H1 (cell line): Measurements from ENCODE around the gene CT47A1. TPM values are rescaled to one million over a fixed set of nuclear protein-coding genes. Genes with fewer than 3 reads are reported as not detected.

Source experiments
- CTCF ChIA-PET: fragments of 300-600 bp; sonication (Branson Sonifier 250); formaldehyde crosslinking; loops from one replicate; lab custom pipeline; 2021; ENCODE audit not compliant: partially characterized antibody; lab: Charles Lee
- POLR2A ChIA-PET: fragments of 300-600 bp; sonication (Branson Sonifier 250); formaldehyde crosslinking; loops from one replicate; lab custom pipeline; 2021; ENCODE audit warnings: inconsistent platforms; ENCODE audit not compliant: partially characterized antibody; lab: Charles Lee
- DNase-seq, 2 experiments: peaks; one replicate each; pipeline versions ENCODE4 v3.0.0 to v3.0.0-alpha.2; 2010 to 2022; ENCODE audit warnings: low spot score in 2 of 2, low read depth in 1 of 2, mixed read lengths in 1 of 2
- FAIRE-seq: peaks from 2 replicates; lab custom pipeline; 2011; peaks lifted over from hg19 to GRCh38; lab: Jason Lieb, UNC
- H2AFZ ChIP-seq: 2 replicates; pipeline ENCODE4 v1.8.1; 2012; ENCODE audit warnings: low read length, inconsistent platforms
- H2AK5ac ChIP-seq: 2 replicates; pipeline ENCODE4 v1.6.1; 2013; ENCODE audit warnings: low read depth, low read length
- H2BK120ac ChIP-seq: replicated peaks from 2 replicates; pipeline ENCODE3; 2013; ENCODE audit warnings: low read depth, low read length, inconsistent platforms
- H2BK12ac ChIP-seq: 2 replicates; pipeline ENCODE4 v1.6.1; 2013; ENCODE audit warnings: low read depth, low read length
- H2BK15ac ChIP-seq: 2 replicates; pipeline ENCODE4 v1.6.1; 2013; ENCODE audit warnings: low read length
- H2BK20ac ChIP-seq: 2 replicates; pipeline ENCODE4 v1.6.1; 2013; ENCODE audit warnings: low read length
- H2BK5ac ChIP-seq: 2 replicates; pipeline ENCODE4 v1.6.1; 2013; ENCODE audit warnings: low read depth, low read length
- H3K14ac ChIP-seq: 2 replicates; pipeline ENCODE4 v1.6.1; 2013; ENCODE audit warnings: inconsistent platforms; ENCODE audit not compliant: insufficient read length
- H3K18ac ChIP-seq: 2 replicates; pipeline ENCODE4 v1.6.1; 2013; ENCODE audit warnings: low read length; ENCODE audit errors: extremely low read depth
- H3K23ac ChIP-seq: 2 replicates; pipeline ENCODE4 v1.6.1; 2013; ENCODE audit warnings: inconsistent platforms; ENCODE audit not compliant: insufficient read length
- H3K23me2 ChIP-seq: 2 replicates; pipeline ENCODE4 v1.6.1; 2013; ENCODE audit warnings: low read depth, low read length
- H3K27ac ChIP-seq: 2 replicates; pipeline ENCODE4 v1.6.1; 2011; ENCODE audit warnings: low read depth, low read length, inconsistent platforms
- H3K27me3 ChIP-seq, 4 experiments: replicated peaks in 1 of 4; 1 replicate in 1 of 4; 2 replicates in 3 of 4; pipeline versions ENCODE4 v1.6.1 to v1.8.1; 2011 to 2013; ENCODE audit warnings: low read length in 3 of 4, mild to moderate bottlenecking in 3 of 4, inconsistent platforms in 2 of 4, mixed read lengths in 2 of 4, moderate library complexity in 1 of 4; ENCODE audit not compliant: control insufficient read depth in 3 of 4, insufficient read depth in 3 of 4; ENCODE audit errors: extremely low read depth in 1 of 4
- H3K36me3 ChIP-seq, 4 experiments: 2 replicates each; pipeline versions ENCODE4 v1.6.1 to v1.8.1; 2011 to 2013; ENCODE audit warnings: mild to moderate bottlenecking in 4 of 4, low read length in 3 of 4, moderate library complexity in 2 of 4, control low read depth in 1 of 4, inconsistent platforms in 1 of 4; ENCODE audit not compliant: insufficient read depth in 4 of 4, control insufficient read depth in 2 of 4
- H3K4ac ChIP-seq: replicated peaks from 2 replicates; pipeline ENCODE3; 2013; ENCODE audit warnings: low read length, low read depth, mixed read lengths, inconsistent platforms; ENCODE audit not compliant: insufficient read length
- H3K4me1 ChIP-seq, 4 experiments: replicated peaks in 1 of 4; 1 replicate in 1 of 4; 2 replicates in 3 of 4; pipeline versions ENCODE4 v1.6.1 to v1.8.1; 2011 to 2013; ENCODE audit warnings: low read length in 3 of 4, inconsistent platforms in 2 of 4, mixed read lengths in 1 of 4; ENCODE audit not compliant: insufficient read depth in 4 of 4, control insufficient read depth in 3 of 4
- H3K4me2 ChIP-seq, 2 experiments: 2 replicates each; pipeline versions ENCODE4 v1.6.1 to v1.8.1; 2011 to 2013; ENCODE audit warnings: low read depth in 2 of 2, low read length in 2 of 2, control low read depth in 1 of 2, inconsistent platforms in 1 of 2, mild to moderate bottlenecking in 1 of 2; ENCODE audit not compliant: insufficient read depth in 1 of 2
- H3K4me3 ChIP-seq, 4 experiments: fragments of 200-600, 300-600 bp in 1 of 4; sonication (generic), shearing (Covaris generic), sonication (Bioruptor Twin) in 1 of 4; 2 replicates each; pipeline versions ENCODE4 v1.5.1 to v1.8.1; 2011 to 2016; ENCODE audit warnings: low read length in 4 of 4, low read depth in 3 of 4, control low read depth in 2 of 4, inconsistent platforms in 2 of 4, mild to moderate bottlenecking in 2 of 4, mixed read lengths in 1 of 4, moderate library complexity in 1 of 4; ENCODE audit not compliant: insufficient read depth in 2 of 4; ENCODE audit errors: extremely low read depth in 1 of 4
- H3K56ac ChIP-seq: replicated peaks from 2 replicates; pipeline ENCODE3; 2013; ENCODE audit warnings: low read depth, mild to moderate bottlenecking, mixed read lengths, low read length, inconsistent platforms; ENCODE audit not compliant: insufficient read length
- H3K79me1 ChIP-seq: 2 replicates; pipeline ENCODE4 v1.6.1; 2013; ENCODE audit warnings: low read depth, low read length, control low read depth
- H3K79me2 ChIP-seq, 2 experiments: 2 replicates each; pipeline versions ENCODE4 v1.6.1 to v1.8.1; 2012 to 2013; ENCODE audit warnings: low read length in 2 of 2, mild to moderate bottlenecking in 2 of 2, inconsistent platforms in 1 of 2; ENCODE audit not compliant: insufficient read depth in 2 of 2, control insufficient read depth in 1 of 2
- H3K9ac ChIP-seq, 4 experiments: replicated peaks in 1 of 4; 1 replicate in 1 of 4; 2 replicates in 3 of 4; pipeline versions ENCODE4 v1.6.1 to v1.8.1; 2011 to 2013; ENCODE audit warnings: low read depth in 3 of 4, low read length in 3 of 4, control low read depth in 2 of 4, mild to moderate bottlenecking in 2 of 4, moderate library complexity in 2 of 4, inconsistent platforms in 1 of 4; ENCODE audit errors: extremely low read depth in 1 of 4
- H3K9me3 ChIP-seq, 2 experiments: 2 replicates each; pipeline versions ENCODE4 v1.6.1 to v1.8.1; 2012 to 2013; ENCODE audit warnings: mild to moderate bottlenecking in 2 of 2, moderate library complexity in 2 of 2, control low read depth in 1 of 2, inconsistent platforms in 1 of 2, low read depth in 1 of 2, low read length in 1 of 2, mixed read lengths in 1 of 2; ENCODE audit not compliant: insufficient read depth in 2 of 2
- H4K20me1 ChIP-seq, 2 experiments: replicated peaks in 1 of 2; 2 replicates each; pipeline versions ENCODE3 to v1.8.1; 2011 to 2013; ENCODE audit warnings: inconsistent platforms in 2 of 2, low read length in 2 of 2, mild to moderate bottlenecking in 1 of 2; ENCODE audit not compliant: insufficient read depth in 2 of 2, control insufficient read depth in 1 of 2
- H4K5ac ChIP-seq: 2 replicates; pipeline ENCODE4 v1.6.1; 2013; ENCODE audit warnings: low read length, low read depth, mixed read lengths, inconsistent platforms; ENCODE audit not compliant: insufficient read length
- H4K8ac ChIP-seq: 2 replicates; pipeline ENCODE4 v1.8.0; 2013; ENCODE audit warnings: mild to moderate bottlenecking, moderate library complexity, low read length, inconsistent platforms; ENCODE audit not compliant: insufficient read depth; ENCODE audit errors: extremely low read depth
- H4K91ac ChIP-seq: replicated peaks from 2 replicates; pipeline ENCODE3; 2013; ENCODE audit warnings: low read length, mixed read lengths, inconsistent platforms; ENCODE audit not compliant: insufficient read length
- HDAC6 ChIP-seq: IDR thresholded peaks from one replicate; pipeline ENCODE4 v1.7.1; 2012; ENCODE audit warnings: low read depth, mild to moderate bottlenecking, inconsistent platforms, low read length, moderate library complexity
- WGBS, 2 experiments: shearing (Covaris generic) in 1 of 2; methylation state at CpG; one replicate each; pipeline versions ENCODE4 v1.1.6 to v1.1.7; 2013 to 2015; ENCODE audit warnings: low lambda C conversion rate in 2 of 2, mixed read lengths in 2 of 2, inconsistent platforms in 1 of 2, low coverage in 1 of 2, missing lambda C conversion rate in 1 of 2; ENCODE audit not compliant: insufficient replicate concordance in 2 of 2, insufficient coverage in 1 of 2, insufficient read length in 1 of 2; ENCODE audit errors: extremely low coverage in 1 of 2, missing lambda C conversion rate in 1 of 2; 5-methylcytosine and 5-hydroxymethylcytosine counted together
- polyA plus RNA-seq, 7 experiments: library from polyadenylated mRNA; depleted of rRNA in 3 of 7; stranded (reverse) in 5 of 7; unstranded in 2 of 7; fragments of >200 nt in 5 of 7; fragments of 200-250 nt in 2 of 7; gene quantifications; 1 replicate in 5 of 7; 2 replicates in 1 of 7; 4 replicates in 1 of 7; pipeline versions ENCODE4 v1.2.1 to v1.2.3, GENCODE V29; 2011 to 2013; ENCODE audit warnings: missing spikeins in 2 of 7, mixed read lengths in 2 of 7
- total RNA-seq: library from RNA; stranded (reverse); fragmentation: NEBNext Ultra II Directional; extraction: Animal tissue kit (Norgen Biotek cat#: 25700); gene quantifications from 2 replicates; pipeline ENCODE4 v1.2.1, GENCODE V29; 2021

Gene CT47A1
- total and polyA plus RNA-seq, 2 of the 8 experiments (the other 6 are each of a cell fraction or from before 2014, with no cell fraction given), result not detected

DNA sequence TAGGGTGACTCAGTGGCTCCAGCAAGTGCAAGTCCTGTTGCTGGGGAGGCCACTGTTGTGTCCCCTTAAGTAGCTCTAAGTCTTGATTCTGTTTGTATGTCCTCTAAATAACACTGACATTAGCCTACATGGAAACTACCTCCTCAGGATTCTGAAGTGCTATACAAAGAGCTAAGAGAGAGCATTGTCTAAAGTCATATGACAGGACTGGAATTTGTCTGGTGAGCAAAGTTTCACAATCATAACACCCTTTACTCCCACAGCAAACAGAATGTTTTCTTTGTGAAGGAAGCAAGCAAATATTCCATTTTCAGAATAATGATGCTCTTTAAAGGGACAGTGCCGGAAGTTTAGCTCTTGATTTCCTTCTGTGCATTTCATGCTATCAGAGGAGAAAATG, 23.4 kb upstream of the CT47A1 start:
- FAIRE-seq, result no peak

More for the DNA sequence above, 23.4 kb upstream of the CT47A1 start:
- H2AK5ac ChIP-seq, result no peak overlapping the region
- no peaks in the 10 kb centered on the region for H3K36me3 ChIP-seq
- no peaks in the 10 kb centered on the region for H4K20me1 ChIP-seq
- H3K14ac ChIP-seq, result no peak overlapping the region
- no peaks in the 10 kb centered on the region for H3K27me3 ChIP-seq
- H3K9ac ChIP-seq, result no peak overlapping the region
- no peak overlapping the region for H3K4ac ChIP-seq
- POLR2A ChIA-PET, result no interaction called here
- H4K8ac ChIP-seq, result no peak overlapping the region
- H3K18ac ChIP-seq, result no peak overlapping the region
- H2BK120ac ChIP-seq, result no peak overlapping the region
- H3K27ac ChIP-seq, result no peak overlapping the region
- no peak overlapping the region for H2BK12ac ChIP-seq
- no peak for DNase-seq
- H3K23ac ChIP-seq, result no peak overlapping the region
- WGBS, 2 experiments, result 93% methylated on average over 1 of the region's 1 CpG; no CpG with 5 or more reads in 1 of the 2 experiments
- CTCF ChIA-PET, result no interaction called here
- TF ChIP-seq HDAC6, result no peak
- no peak overlapping the region for H3K56ac ChIP-seq
- H2BK20ac ChIP-seq, result no peak overlapping the region
- no peaks in the 10 kb centered on the region for H3K79me2 ChIP-seq
- H3K23me2 ChIP-seq, result no peaks in the 10 kb centered on the region
- no peaks in the 10 kb centered on the region for H3K79me1 ChIP-seq
- no peak overlapping the region for H2AFZ ChIP-seq
- no peak overlapping the region for H3K4me2 ChIP-seq
- H4K5ac ChIP-seq, result no peak overlapping the region
- H3K4me1 ChIP-seq, result no peaks in the 10 kb centered on the region
- no peak overlapping the region for H4K91ac ChIP-seq
- H3K9me3 ChIP-seq, result peaks cover 0 to 13% of the 10 kb centered on the region in 2 experiments; a peak in 3 of 4 replicates
- no peak overlapping the region for H2BK5ac ChIP-seq
- no peak overlapping the region for H3K4me3 ChIP-seq
- no peak overlapping the region for H2BK15ac ChIP-seq
